NCI-H2196 treated with DMSO at 0.1 percent for 48 hours (cell line): Measurements from ENCODE around the gene PIK3R5.

Experiments
- DNase-seq: peaks from one replicate; lab custom pipeline; 2025; ENCODE audit not compliant: unreplicated experiment; lab: John Stamatoyannopoulos, UW

The PIK3R5 gene

GRCh38 chr17:8925141-8925540, 40.4 kb downstream of the PIK3R5 start:
- no peak for DNase-seq

GRCh38 chr17:8924595-8924994, 40.9 kb downstream of the PIK3R5 start:
- no peak for DNase-seq

GRCh38 chr17:8923762-8924161, 41.7 kb downstream of the PIK3R5 start:
- DNase-seq: no peak

GRCh38 chr17:8922928-8923327, 42.6 kb downstream of the PIK3R5 start:
- DNase-seq: no peak

GRCh38 chr17:8922451-8922850, 43.1 kb downstream of the PIK3R5 start:
- DNase-seq: no peak

GRCh38 chr17:8921147-8921546, 44.4 kb downstream of the PIK3R5 start:
- DNase-seq: no peak

GRCh38 chr17:8918807-8919465, 46.6 kb downstream of the PIK3R5 start:
- DNase-seq: no peak

GRCh38 chr17:8916466-8916865, 49.0 kb downstream of the PIK3R5 start:
- DNase-seq: no peak

GRCh38 chr17:8914554-8914953, 51.0 kb downstream of the PIK3R5 start:
- DNase-seq: no peak

- DNase-seq: no peak
These were observed 51.6 kb downstream of the PIK3R5 start for GRCh38 chr17:8913879-8914278.

- DNase-seq: no peak
These were observed 52.4 kb downstream of the PIK3R5 start for GRCh38 chr17:8913091-8913490.

GRCh38 chr17:8912084-8912981, 53.2 kb downstream of the PIK3R5 start:
- DNase-seq: no peak

GRCh38 chr17:8910969-8911604, 54.4 kb downstream of the PIK3R5 start:
- no peak for DNase-seq

- DNase-seq: no peak
These were observed 55.8 kb downstream of the PIK3R5 start for GRCh38 chr17:8909586-8910270.

- no peak for DNase-seq
These were observed 60.2 kb downstream of the PIK3R5 start for GRCh38 chr17:8905331-8905730.

- no peak for DNase-seq
These were observed 60.8 kb downstream of the PIK3R5 start for GRCh38 chr17:8904686-8905085.

- DNase-seq: no peak
These were observed 61.3 kb downstream of the PIK3R5 start for GRCh38 chr17:8904201-8904600.

- no peak for DNase-seq
These were observed 64.6 kb downstream of the PIK3R5 start for GRCh38 chr17:8900626-8901585.

- DNase-seq: no peak
These were observed 65.3 kb downstream of the PIK3R5 start for GRCh38 chr17:8900207-8900606.

- DNase-seq: no peak
These were observed 66.9 kb downstream of the PIK3R5 start for GRCh38 chr17:8898636-8899035.
